GM19025 (cell line): Measurements from ENCODE around the gene TFAP2D.

Experiments used
- ATAC-seq: cut with Tn5 transposase; IDR thresholded peaks from one replicate; pipeline ENCODE4 v1.9.1; 2021; ENCODE audit warnings: mild to moderate bottlenecking, low read depth, moderate library complexity; ENCODE audit not compliant: unreplicated experiment

Gene TFAP2D

DNA sequence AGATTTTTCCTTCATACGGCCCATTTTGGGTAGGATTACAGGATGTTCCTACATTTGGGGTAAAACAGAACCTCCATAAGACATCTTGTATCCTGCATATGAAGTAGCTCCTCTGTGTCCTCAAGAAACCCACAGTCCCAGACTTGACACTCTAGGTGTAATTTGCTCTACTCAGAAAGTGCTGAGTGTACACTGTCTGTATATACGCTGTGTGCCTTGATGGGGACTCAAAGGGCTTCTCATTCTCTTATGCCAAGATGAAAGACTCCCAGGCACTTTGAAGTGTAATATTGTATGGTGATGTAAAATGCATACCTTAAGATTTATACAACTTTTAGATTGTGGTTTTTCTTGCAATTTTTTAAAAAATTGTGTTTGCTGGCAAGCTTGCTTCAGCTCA, 5.2 kb downstream of the TFAP2D start:
- no peak for ATAC-seq

DNA sequence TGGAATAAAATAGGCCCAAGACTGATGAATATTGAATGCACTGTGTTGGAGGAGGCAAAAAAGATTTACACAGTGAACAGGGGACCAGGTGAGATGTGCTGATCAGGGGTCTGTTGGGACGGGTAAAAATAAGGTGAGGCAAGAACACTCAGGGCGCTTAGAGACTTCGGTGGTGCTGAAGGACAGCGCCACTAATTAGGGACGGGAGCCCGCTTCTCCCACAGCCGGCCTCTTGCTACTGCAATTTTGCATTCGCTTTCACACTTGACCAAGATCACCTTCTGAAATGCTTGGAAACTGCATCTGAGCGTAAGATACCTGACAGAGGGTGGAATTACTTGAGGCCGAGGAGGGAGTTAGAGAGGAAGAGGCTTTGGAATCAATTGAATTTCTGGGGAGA, 7.3 kb downstream of the TFAP2D start:
- no peak for ATAC-seq

DNA sequence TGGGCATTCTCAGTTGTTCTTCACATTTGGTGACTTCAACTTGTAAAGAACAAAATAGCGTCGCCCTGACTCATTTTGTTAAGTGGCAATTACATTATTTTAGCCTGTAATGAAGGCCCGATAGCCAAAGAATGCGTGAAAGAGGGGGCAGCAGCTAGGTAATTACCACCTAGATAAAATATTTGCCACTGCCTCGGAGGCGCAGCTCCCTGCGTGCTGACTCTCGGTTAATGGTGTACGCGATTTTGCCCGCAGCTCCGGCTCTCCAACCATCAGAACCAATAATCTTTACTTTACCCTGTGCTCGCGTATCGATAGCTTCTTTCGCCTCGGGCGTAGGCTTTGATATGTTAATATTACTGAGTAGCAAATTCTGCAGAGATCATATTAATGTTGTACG, 8.7 kb downstream of the TFAP2D start:
- no peak for ATAC-seq

DNA sequence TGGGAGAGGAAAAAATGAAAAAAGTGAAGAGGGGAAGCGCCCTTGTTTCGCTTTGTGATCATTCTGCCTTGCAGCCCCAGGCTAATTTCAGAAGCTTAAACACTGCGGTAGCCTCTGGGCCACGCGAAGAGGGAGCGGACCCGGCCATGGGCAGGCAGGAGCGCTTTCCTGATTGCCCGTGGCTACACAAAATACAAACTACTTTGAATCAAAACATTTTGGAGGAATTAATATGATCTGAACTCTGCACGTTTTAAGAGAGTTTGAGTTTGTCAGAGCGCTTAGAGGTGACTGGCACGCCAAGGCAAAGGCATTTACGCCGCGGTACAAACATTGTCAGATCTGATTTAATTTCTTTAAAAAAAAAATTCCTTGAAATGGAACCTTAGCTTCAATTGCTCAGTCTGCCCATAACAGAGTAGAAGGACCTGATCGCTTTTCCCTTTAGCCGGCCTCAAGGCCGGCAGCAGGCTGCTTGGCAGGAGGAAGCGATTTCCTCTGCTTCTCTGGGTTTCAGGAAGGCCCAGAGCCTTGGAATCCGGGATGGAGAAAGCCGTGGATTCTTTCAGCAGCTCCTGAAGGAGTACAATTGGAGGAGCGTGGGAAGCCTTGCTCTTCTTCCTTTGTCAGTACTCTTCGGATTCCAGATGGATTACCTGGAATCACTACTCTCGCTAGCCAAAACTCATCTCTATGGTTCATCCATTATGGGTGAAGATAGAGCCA, 9.7 kb downstream of the TFAP2D start:
- ATAC-seq: no peak

DNA sequence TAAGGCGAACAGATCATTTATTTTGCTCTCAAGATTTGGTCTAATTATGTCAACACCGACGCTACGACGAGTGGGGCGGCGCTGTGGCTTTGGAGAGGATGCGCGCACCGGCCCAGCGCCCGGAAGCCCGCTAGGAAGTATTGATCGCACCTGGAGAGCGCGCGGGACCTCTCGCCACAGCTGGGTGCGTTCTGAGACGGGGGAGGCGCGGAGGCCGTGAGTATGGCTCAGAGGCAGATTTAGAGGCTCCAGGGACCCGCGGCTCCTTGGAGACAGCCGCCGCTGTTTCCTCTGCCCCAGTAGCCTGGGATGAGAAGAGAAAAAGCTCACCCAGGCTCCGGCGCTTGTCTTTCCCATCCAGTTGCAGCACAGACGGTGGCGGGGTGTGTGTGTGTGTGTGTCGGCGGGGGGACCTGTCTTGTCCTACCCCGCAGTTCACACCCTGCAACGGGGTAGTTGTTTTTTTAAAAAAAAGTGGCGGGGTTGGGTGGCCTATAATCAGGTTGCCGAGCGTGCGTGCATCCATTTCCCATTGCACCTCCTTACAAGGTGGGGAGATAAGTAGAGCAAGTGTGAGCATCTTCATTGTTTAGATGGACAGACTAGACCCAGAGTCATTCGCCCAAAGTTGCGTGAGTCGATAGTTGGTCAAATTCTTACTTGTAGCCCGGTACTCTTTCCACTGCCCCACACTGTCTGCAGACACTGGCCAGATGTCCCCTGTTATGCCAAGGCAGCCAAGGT, 11.2 kb downstream of the TFAP2D start:
- no peak for ATAC-seq

DNA sequence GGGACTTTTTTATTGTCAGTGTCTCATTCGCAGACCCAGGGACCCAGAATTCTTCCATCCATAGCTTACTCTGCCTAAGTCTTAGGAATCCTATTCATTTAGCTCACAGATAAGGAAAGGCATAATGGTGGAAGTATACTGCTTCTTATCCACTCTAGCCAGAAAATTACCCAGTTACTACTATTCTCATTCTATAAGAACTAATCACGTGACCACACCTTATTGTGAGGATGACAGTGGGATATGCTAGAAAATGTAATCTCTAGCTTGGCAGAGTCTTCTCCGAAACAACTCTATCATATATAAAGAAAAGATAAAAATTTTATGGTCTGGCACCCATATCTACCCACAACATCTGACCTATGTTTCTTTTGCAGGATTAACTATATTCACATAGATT, 21.2 kb downstream of the TFAP2D start:
- ATAC-seq: no peak

DNA sequence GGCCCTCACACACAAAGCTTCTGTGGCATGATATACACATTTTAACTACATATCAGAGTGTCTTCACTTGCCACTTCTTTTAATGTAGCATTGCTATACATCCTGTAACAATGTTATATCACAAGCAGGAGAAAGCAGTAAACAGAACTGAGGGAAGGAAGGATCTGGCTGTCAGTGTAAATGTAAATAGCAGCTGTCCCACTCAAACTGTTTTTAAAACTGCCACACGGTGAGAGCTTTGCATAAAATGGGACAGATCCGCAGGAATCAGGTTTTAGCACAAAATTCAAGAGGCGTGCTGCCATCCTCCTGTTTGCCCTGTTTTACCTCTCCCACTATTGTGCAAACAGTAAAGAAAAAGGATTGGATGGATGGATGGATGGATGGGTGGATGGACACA, 28.8 kb downstream of the TFAP2D start:
- ATAC-seq: no peak

DNA sequence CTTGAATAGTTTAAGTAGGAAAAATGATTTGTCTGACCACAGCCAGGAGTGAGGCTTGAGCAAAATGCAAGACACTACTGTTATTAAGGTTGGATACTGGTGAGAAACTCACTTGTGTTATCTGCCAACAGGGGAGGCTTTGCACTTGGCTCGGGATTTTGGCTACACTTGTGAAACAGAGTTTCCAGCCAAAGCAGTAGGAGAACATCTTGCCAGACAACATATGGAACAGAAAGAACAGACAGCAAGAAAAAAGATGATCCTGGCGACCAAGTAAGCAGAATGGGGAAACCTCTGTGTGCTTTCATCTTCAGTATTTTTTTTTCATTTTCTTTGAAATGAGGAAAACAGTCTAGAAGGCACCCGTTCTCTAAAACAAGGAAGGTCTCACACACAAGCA, 31.6 kb downstream of the TFAP2D start:
- ATAC-seq: no peak

DNA sequence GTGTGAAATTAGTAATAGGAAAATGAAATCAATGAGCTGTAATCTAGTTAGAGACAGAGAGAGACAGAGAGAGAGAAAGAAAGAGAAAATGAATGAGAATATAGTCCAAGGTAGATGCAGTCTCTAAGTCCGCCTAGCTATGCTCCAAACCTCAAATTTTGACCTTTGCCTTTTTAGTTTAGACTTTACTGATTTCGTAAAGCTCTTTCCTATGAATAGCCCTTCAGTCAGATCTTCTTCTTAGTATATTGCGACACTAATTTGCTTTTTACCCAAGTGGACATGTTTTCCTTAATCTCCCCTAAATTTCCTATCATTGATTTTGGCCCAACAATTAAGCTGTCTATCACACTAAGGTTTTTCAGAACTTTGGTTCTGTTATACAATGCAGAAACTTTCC, 49.5 kb downstream of the TFAP2D start:
- no peak for ATAC-seq

DNA sequence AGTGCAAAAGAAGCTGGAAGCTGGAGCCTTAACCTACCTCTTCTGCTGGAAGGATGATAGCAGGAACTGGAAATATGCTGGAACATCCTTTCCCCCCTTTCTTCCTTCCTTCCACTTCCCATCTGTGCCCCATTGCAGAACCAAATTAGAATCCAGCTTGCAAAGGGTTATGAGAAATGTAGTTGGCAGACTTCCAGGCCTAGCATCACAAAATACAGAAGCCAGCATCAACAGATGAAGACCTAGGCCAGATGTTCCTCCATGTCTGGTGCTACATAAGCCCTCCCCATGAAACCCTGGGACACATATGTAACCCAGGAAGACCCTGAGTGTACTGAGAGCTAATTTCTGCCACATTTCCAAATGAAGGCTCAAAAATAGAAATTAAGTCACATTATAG, 65.4 kb downstream of the TFAP2D start:
- no peak for ATAC-seq

DNA sequence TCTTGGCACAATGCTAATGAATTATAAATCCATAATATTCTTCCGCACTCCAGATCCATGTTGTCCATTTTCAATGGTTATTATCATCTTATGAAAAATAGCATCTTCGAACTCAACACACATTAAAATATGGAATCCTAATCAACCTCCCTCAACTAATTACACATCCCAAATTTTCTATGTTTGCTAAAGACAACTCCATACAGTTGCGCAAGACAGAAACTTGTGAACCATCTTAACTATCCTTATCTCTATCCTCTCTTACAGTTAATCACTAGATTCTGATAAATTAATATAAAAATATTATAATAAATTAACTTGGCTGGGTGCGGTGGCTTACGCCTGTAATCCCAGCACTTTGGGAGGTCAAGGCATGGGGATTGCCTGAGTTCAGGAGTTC, 67.1 kb downstream of the TFAP2D start:
- no peak for ATAC-seq

DNA sequence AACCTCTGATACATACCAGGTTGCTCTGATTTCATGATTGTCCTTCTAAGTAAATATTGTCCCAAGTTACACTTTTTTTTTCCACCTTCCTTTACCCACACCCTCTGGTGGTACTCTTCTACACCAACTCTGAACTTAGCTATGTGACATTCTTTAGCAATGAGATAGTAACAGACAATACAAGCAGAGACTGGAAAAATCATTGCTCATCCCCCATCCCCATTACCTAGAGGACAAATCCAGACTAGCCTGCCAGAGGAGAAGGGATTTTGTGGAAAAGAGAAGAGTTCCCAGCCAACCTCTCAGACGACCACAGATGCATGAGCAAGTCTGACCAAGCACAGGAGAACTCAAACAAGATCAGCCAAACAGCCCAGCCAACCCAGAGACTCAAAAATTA, 72.6 kb downstream of the TFAP2D start:
- ATAC-seq: no peak

DNA sequence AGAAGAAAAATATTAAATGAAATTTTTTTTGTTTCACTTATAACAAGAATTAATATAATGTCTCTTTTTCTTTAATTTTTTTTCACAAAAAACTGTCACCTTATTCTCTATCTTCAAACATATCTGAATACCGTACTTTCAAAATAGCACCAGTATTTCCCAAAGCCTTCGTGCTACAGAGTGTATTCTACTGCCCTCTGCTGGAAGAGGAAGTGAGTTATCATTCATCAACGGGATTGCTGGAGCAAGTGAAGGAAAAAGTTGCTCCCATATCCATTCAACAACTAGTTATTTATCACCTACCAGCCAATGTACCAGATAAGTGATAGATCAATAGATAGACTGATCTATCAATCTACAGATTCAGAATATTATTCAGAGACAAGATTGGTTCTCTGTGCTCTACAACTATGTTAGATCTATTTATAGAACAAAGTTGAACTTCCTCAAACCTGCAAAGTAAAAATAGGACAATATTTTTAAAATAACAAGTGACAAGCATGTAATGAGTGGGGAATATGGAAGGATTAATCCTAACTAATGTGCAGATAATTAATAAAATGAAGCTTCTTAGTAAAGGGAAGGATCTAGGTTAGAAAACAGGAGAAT, 78.7 kb downstream of the TFAP2D start:
- ATAC-seq: no peak

DNA sequence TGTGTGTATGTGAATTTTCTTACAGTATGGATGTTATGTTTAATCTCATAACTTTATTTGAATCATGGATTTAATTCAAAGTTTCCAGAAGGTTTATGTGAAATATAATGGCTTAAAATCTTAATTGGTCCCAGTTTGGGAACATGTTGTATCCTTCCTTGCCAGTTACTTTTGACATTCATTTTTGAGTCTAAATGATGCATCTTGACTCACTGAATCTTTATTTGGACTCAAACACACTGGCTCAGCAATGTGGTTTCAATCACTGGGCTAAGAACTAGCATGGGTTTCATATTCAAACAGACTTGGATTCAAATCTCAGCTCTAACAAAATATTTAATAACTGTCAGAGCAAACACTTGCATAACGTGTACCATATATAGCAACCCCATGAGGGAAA, 79.4 kb downstream of the TFAP2D start:
- ATAC-seq: no peak

DNA sequence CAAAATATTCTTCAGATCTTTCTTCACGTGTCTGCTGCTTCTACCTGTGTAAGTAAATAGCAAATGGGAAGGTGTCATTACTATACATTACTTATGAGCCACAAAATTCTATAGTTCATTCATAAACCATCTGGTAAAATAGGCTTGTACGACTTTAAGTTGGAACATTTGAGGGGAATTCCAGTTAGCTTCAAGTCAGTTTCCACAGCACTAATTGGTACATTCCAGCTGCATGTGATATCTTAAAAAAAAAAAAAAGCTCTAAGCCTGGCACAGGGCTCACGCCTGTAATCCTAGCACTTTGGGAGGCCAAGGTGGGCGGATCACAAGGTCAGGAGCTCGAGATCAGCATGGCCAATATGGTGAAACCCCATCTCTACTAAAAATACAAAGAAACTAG, 82.2 kb downstream of the TFAP2D start:
- no peak for ATAC-seq

DNA sequence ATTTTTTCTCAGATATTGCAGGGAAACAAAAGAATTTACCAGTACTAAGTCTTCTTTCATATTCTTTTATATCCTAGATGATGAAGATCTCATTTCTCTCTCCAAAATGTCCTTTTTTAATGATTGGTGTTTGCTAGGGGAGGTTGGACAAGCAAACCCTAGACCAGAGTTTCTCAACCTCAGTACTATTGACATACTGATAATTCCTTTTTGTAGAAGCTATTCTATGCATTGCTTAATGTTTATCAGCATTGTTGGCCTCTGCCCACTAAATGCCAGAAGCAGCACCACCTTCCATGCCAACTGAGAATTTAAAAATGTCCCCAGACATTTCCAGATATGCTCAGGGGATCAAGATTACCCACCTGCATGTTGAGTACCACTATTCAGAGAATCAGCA, 91.0 kb downstream of the TFAP2D start:
- no peak for ATAC-seq

DNA sequence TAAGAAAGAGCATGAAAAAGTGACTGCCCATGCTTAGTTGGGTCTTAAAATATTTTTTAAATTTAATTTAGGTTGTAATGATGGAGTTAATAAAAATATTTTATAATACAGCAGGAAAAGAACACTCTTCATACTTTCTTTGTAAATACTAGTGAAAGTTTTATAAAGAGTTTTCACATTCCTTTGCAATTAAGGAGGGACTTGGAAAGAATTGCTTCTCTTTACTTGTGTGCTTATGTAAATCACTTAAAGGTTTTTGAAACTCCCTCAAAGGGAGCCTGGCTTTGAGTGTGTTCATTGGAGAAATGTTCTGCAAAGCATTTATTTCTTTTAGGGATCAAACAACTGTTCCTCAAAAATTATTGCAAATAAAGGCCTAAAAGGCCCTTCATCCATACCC, 93.7 kb downstream of the TFAP2D start:
- ATAC-seq: no peak

DNA sequence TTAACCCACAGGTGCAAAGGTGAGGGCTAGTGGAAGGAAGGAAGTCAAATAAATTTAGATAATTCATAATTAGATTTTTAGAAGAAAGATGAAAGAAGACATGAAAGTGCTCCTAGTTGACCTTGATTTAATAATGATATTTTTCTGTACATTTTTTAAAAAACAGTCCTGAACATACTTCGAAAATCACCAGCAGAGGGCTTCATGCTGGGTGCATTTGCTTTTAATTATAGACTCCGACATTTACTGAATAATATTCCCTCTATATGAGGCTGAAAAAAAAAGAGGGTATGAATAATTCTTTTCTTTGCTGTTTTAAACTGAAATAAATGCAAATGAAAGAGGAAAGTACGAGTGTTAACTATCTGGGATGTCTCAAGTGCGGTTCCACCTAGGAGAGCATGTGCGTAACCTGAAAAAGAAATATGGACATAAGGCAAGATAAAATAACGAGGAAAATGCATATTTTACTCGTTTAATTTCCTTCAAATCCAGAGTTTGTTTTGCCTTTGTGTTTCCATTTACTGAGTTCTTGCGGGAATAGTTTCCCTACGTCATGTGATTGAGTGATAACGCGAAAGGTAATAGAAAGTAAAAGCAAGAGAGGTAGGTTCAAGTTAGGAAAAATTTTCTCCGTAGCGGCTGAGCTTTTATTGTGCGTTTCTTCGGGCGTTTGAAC, 102.2 kb downstream of the TFAP2D start:
- ATAC-seq: peak; percentile 38

DNA sequence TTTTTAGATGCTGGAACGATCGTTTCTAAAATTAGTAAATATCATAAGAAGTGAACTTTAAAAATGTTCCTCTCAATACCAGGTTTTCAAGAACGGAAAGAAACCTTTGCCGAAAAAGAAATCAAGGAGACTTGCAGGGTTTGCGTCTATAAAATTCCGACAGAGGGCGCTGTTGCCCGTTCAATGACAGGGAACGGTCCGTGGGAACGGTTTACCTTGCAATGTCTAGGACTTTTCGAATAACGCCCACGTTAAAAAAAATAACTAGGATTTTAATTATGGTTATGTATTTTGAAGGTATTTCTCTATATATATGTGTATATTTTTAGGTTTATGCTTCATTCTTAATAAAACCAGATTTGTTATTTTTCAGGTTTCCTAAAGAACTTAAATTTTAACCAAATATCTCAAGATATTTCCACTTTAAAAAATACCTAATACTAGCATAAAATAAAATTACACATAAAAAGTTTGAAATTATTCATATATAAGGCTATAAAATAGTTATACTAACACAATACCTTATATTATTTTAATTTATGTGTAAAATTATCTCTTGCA, 102.9 kb downstream of the TFAP2D start:
- ATAC-seq: peak; percentile 42

DNA sequence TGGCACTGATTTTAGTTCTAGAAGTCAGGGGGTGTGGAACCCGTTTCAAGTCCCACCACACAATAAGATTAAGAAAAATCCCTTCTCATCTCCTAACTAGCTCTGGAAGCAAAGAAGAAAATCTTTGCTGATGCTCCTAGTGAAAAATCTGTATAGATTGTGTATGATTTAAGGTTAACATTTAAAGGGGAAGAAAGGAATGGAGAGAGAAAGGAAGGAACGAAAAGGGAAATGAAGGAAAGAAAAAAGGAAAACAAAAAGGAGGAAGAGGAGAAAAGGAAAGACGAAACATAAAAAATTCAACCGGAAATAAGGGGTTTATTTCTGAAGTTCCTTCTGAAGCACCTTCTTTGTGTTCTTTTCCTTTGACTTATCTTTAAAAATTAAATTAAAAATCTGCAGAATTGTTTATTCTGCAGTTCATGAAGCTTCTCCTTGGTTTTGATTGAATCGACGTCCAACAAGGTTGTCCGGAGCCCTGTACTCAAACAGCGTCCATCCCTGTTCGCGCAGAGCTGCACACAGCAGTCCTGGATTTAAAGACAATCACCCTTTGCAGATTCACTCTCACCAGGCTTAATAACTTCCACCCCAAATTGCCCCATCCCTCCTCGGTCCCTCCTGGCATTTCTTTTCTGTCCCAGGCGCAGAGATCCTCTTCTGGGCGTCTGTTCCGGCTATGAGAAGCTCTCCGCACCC, 103.8 kb downstream of the TFAP2D start:
- no peak for ATAC-seq

DNA sequence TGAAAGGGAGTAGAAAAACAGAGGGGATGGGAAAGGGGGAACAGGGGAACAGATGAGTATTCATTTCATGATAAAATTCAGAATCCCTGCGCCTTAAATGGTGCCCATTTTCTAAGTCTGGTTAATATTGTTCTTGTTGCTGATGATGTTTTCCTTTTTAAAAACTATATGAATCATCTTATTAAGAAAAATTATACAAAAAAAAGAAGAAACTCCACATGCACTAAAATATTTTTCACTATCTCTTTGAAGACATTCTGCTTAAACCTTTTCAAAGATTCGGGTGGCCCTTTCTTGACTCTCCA, 104.3 kb downstream of the TFAP2D start:
- no peak for ATAC-seq
